IMR-90 (cell line): Measurements from ENCODE around the gene NET1. TPM values are rescaled to one million over a fixed set of nuclear protein-coding genes. Genes with fewer than 3 reads are reported as not detected.

Experiments used
- ATAC-seq: fragments of 200-7000 bp; cut with Tn5 transposase; 2 replicates; pipeline ENCODE4 v1.9.1; 2020; ENCODE audit warnings: low read depth, mild to moderate bottlenecking, moderate library complexity
- BruUV-seq: library from RNA; stranded (reverse); fragments of 400-500 nt; replicated peaks from 2 replicates; lab custom pipeline; 2021; lab: Mats Ljungman, UMichigan
- CTCF ChIA-PET: fragments of 300-600 bp; formaldehyde crosslinking; extraction: SDS; loops from one replicate; lab custom pipeline; 2021; ENCODE audit warnings: antibody characterized with exemption; lab: Yijun Ruan, JAX
- POLR2A ChIA-PET: fragments of 300-600 bp; sonication (Branson Sonifier 250); formaldehyde crosslinking; loops from one replicate; lab custom pipeline; 2022; ENCODE audit warnings: antibody characterized with exemption; ENCODE audit not compliant: unreplicated experiment; lab: Charles Lee
- DNase-seq: peaks from one replicate; pipeline ENCODE4 v3.0.0; 2013
- H2AFZ ChIP-seq: replicated peaks from 2 replicates; pipeline ENCODE3; 2013; ENCODE audit warnings: low read length, mild to moderate bottlenecking; ENCODE audit not compliant: poor library complexity
- H2AK5ac ChIP-seq: 2 replicates; pipeline ENCODE4 v1.6.1; 2013; ENCODE audit warnings: low read depth, low read length, inconsistent platforms
- H2AK9ac ChIP-seq: replicated peaks from 2 replicates; pipeline ENCODE3; 2013; ENCODE audit warnings: mild to moderate bottlenecking, low read depth, low read length, moderate library complexity; ENCODE audit not compliant: poor library complexity
- H2BK120ac ChIP-seq: 2 replicates; pipeline ENCODE4 v1.6.1; 2013; ENCODE audit warnings: low read depth, low read length, inconsistent platforms
- H2BK15ac ChIP-seq: 3 replicates; pipeline ENCODE4 v1.6.1; 2013; ENCODE audit warnings: low read depth, low read length, inconsistent platforms
- H2BK20ac ChIP-seq: 2 replicates; pipeline ENCODE4 v1.6.1; 2013; ENCODE audit warnings: low read depth, mild to moderate bottlenecking, inconsistent platforms, low read length, moderate library complexity
- H2BK5ac ChIP-seq: 2 replicates; pipeline ENCODE4 v1.6.1; 2013; ENCODE audit warnings: mild to moderate bottlenecking, low read depth, low read length, inconsistent platforms; ENCODE audit not compliant: poor library complexity, severe bottlenecking
- H3K14ac ChIP-seq: replicated peaks from 2 replicates; pipeline ENCODE4 v1.6.1; 2013; ENCODE audit warnings: low read depth, low read length, inconsistent platforms
- H3K18ac ChIP-seq: 2 replicates; pipeline ENCODE4 v1.6.1; 2013; ENCODE audit warnings: low read depth, low read length, control low read depth
- H3K23ac ChIP-seq: 2 replicates; pipeline ENCODE4 v1.6.1; 2013; ENCODE audit warnings: low read depth, low read length, inconsistent platforms
- H3K27ac ChIP-seq: 2 replicates; pipeline ENCODE4 v1.5.1; 2013; ENCODE audit warnings: mild to moderate bottlenecking, control low read depth, low read length; ENCODE audit not compliant: insufficient read depth
- H3K27me3 ChIP-seq: 2 replicates; pipeline ENCODE4 v1.6.1; 2013; ENCODE audit warnings: low read length; ENCODE audit not compliant: control insufficient read depth, insufficient read depth
- H3K36me3 ChIP-seq: 2 replicates; pipeline ENCODE4 v1.6.1; 2013; ENCODE audit warnings: low read length, mixed read lengths; ENCODE audit not compliant: control insufficient read depth, insufficient read depth
- H3K4ac ChIP-seq: 2 replicates; pipeline ENCODE4 v1.6.1; 2013; ENCODE audit warnings: low read depth, low read length, inconsistent platforms
- H3K4me1 ChIP-seq: 2 replicates; pipeline ENCODE4 v1.6.1; 2013; ENCODE audit warnings: low read length, mixed read lengths; ENCODE audit not compliant: control insufficient read depth, insufficient read depth
- H3K4me2 ChIP-seq: 2 replicates; pipeline ENCODE4 v1.6.1; 2013; ENCODE audit warnings: low read depth, mild to moderate bottlenecking, control low read depth, low read length, moderate library complexity
- H3K4me3 ChIP-seq: 2 replicates; pipeline ENCODE4 v1.5.1; 2013; ENCODE audit warnings: low read depth, mild to moderate bottlenecking, control low read depth, low read length, moderate library complexity; ENCODE audit not compliant: insufficient read depth
- H3K56ac ChIP-seq: 2 replicates; pipeline ENCODE4 v1.6.1; 2013; ENCODE audit warnings: low read length, inconsistent platforms; ENCODE audit not compliant: insufficient read depth; ENCODE audit errors: extremely low read depth
- H3K79me1 ChIP-seq, 2 experiments: 2 replicates each; pipeline ENCODE4 v1.6.1; 2013; ENCODE audit warnings: low read length in 2 of 2, inconsistent platforms in 1 of 2, low read depth in 1 of 2
- H3K9ac ChIP-seq: 2 replicates; pipeline ENCODE4 v1.6.1; 2013; ENCODE audit warnings: low read depth, low read length, control low read depth
- H3K9me1 ChIP-seq: 2 replicates; pipeline ENCODE4 v1.6.1; 2013; ENCODE audit warnings: low read length, inconsistent platforms; ENCODE audit not compliant: insufficient read depth
- H3K9me3 ChIP-seq: 2 replicates; pipeline ENCODE4 v1.6.1; 2013; ENCODE audit warnings: low read length; ENCODE audit not compliant: control insufficient read depth, insufficient read depth
- H4K20me1 ChIP-seq: 2 replicates; pipeline ENCODE4 v1.6.1; 2013; ENCODE audit warnings: low read length, inconsistent platforms; ENCODE audit not compliant: insufficient read depth
- H4K5ac ChIP-seq: 2 replicates; pipeline ENCODE4 v1.6.1; 2013; ENCODE audit warnings: mild to moderate bottlenecking, low read depth, low read length, control low read depth
- H4K8ac ChIP-seq, 2 experiments: 2 replicates each; pipeline ENCODE4 v1.6.1; 2013; ENCODE audit warnings: low read depth in 2 of 2, low read length in 2 of 2, control low read depth in 1 of 2, inconsistent platforms in 1 of 2
- H4K91ac ChIP-seq: 2 replicates; pipeline ENCODE4 v1.6.1; 2013; ENCODE audit warnings: low read depth, low read length, inconsistent platforms; ENCODE audit not compliant: insufficient read depth
- BHLHE40 ChIP-seq: fragments of 150-350 bp; IDR thresholded peaks from 2 replicates; pipeline ENCODE4 v1.6.1; 2016; ENCODE audit warnings: mild to moderate bottlenecking, low read depth, low read length
- CEBPB ChIP-seq: IDR thresholded peaks from 2 replicates; pipeline ENCODE4 v1.6.1; 2012; ENCODE audit warnings: low read depth, low read length, improper control_type of control experiment
- CHD1 ChIP-seq: IDR thresholded peaks from 2 replicates; pipeline ENCODE4 v1.6.1; 2012; ENCODE audit warnings: low read depth, low read length, improper control_type of control experiment
- CTCF ChIP-seq: conservative IDR thresholded peaks from 2 replicates; pipeline ENCODE4 v1.5.1; 2012; ENCODE audit warnings: mild to moderate bottlenecking, low read depth, low read length, improper control_type of control experiment
- ELK1 ChIP-seq: fragments of 150-350 bp; IDR thresholded peaks from 2 replicates; pipeline ENCODE4 v1.6.1; 2016; ENCODE audit warnings: low read depth, mild to moderate bottlenecking, low read length, moderate library complexity, borderline replicate concordance
- FOS ChIP-seq: fragments of 150-350 bp; IDR thresholded peaks from 2 replicates; pipeline ENCODE4 v1.6.1; 2016; ENCODE audit warnings: low read depth, low read length
- MAFK ChIP-seq: IDR thresholded peaks from 2 replicates; pipeline ENCODE4 v1.6.1; 2012; ENCODE audit warnings: low read depth, low read length, improper control_type of control experiment
- MAZ ChIP-seq: IDR thresholded peaks from 2 replicates; pipeline ENCODE4 v1.6.1; 2012; ENCODE audit warnings: low read depth, mild to moderate bottlenecking, low read length, improper control_type of control experiment, moderate library complexity, borderline replicate concordance
- MXI1 ChIP-seq: IDR thresholded peaks from 2 replicates; pipeline ENCODE4 v1.6.1; 2012; ENCODE audit warnings: low read depth, mild to moderate bottlenecking, low read length, moderate library complexity, borderline replicate concordance
- NFE2L2 ChIP-seq: fragments of 150-350 bp; IDR thresholded peaks from 2 replicates; pipeline ENCODE4 v1.6.1; 2016; ENCODE audit warnings: low read depth, mild to moderate bottlenecking, low read length
- POLR2A ChIP-seq: IDR thresholded peaks from 2 replicates; pipeline ENCODE4 v1.6.1; 2012; ENCODE audit warnings: mild to moderate bottlenecking, low read depth, low read length
- RAD21 ChIP-seq: IDR thresholded peaks from 2 replicates; pipeline ENCODE4 v1.6.1; 2012; ENCODE audit warnings: low read length, improper control_type of control experiment
- RCOR1 ChIP-seq: IDR thresholded peaks from 2 replicates; pipeline ENCODE4 v1.6.1; 2012; ENCODE audit warnings: mild to moderate bottlenecking, low read length, improper control_type of control experiment; ENCODE audit not compliant: insufficient replicate concordance
- RFX5 ChIP-seq: IDR thresholded peaks from 2 replicates; pipeline ENCODE4 v1.8.0; 2012; ENCODE audit warnings: low read depth, mild to moderate bottlenecking, low read length, moderate library complexity
- SMC3 ChIP-seq: fragments of 150-350 bp; IDR thresholded peaks from 2 replicates; pipeline ENCODE4 v1.6.1; 2016; ENCODE audit warnings: low read depth, mild to moderate bottlenecking, antibody characterized with exemption, low read length, moderate library complexity
- USF2 ChIP-seq: fragments of 150-350 bp; IDR thresholded peaks from 2 replicates; pipeline ENCODE4 v1.6.1; 2017; ENCODE audit warnings: mild to moderate bottlenecking, antibody characterized with exemption, low read length, low read depth
- WGBS, 2 experiments: methylation state at CpG; one replicate each; pipeline versions ENCODE4 v1.1.5 to v1.1.7; 2013; ENCODE audit warnings: missing lambda C conversion rate in 2 of 2; ENCODE audit not compliant: insufficient read length in 1 of 2; ENCODE audit errors: extremely low coverage in 2 of 2; 5-methylcytosine and 5-hydroxymethylcytosine counted together
- dilution Hi-C: fragments of 300-500 bp; cut with HindIII; formaldehyde crosslinking; loops from one replicate; pipeline ENCODE4 v1.14.3; 2018; ENCODE audit warnings: low sequenced_read_pairs; ENCODE audit not compliant: unreplicated experiment
- in situ Hi-C: fragments of 300-500 bp; cut with MboI; formaldehyde crosslinking; loops from 3 replicates; pipeline ENCODE4 v1.14.3; 2019; ENCODE audit warnings: low sequenced_read_pairs, inconsistent platforms, mixed read lengths
- intact Hi-C: fragments of 100-400 bp; cut with micrococcal nuclease; formaldehyde crosslinking; loops from 2 replicates; pipeline ENCODE4 v1.10.0; 2022
- polyA plus RNA-seq, 3 experiments: library from polyadenylated mRNA; depleted of rRNA; stranded (reverse); fragments of >200 nt; gene quantifications; 2 replicates each; pipeline ENCODE4 v1.2.3, GENCODE V29; 2012; ENCODE audit warnings: low replicate concordance in 1 of 3
- total RNA-seq: library from RNA; depleted of rRNA; stranded (reverse); fragments of >200 nt; gene quantifications from 2 replicates; pipeline ENCODE4 v1.2.3, GENCODE V29; 2012

NET1 gene
- total and polyA plus RNA-seq, 2 of the 4 experiments (the other 2 are of a cell fraction) = 20.0 to 54.7 TPM

- H2BK120ac ChIP-seq = no peak overlapping the region
- ChIA-PET CTCF (no interaction called here), POLR2A (no interaction called here)
- DNase-seq (no peak), ATAC-seq (no peak)
- H2AFZ ChIP-seq = no peak overlapping the region
- H2AK9ac ChIP-seq = no peak overlapping the region
- no peak overlapping the region for H3K18ac ChIP-seq
- H4K20me1 ChIP-seq = no peaks in the 10 kb centered on the region
- no peak overlapping the region for H4K8ac ChIP-seq
- H2BK20ac ChIP-seq = no peak overlapping the region
- H4K91ac ChIP-seq = no peak overlapping the region
- no peak overlapping the region for H3K27ac ChIP-seq
- no peak overlapping the region for H3K56ac ChIP-seq
- intact Hi-C loops (no loop called here), dilution Hi-C loops (no loop called here), in situ Hi-C loops (no loop called here)
- no peak overlapping the region for H3K9ac ChIP-seq
- H3K9me1 ChIP-seq = no peaks in the 10 kb centered on the region
- H3K23ac ChIP-seq = no peak overlapping the region
- peaks cover 6% of the 10 kb centered on the region for H3K9me3 ChIP-seq
- no peak overlapping the region for H2BK5ac ChIP-seq
- TF ChIP-seq USF2 = no peak
- no peak for TF ChIP-seq POLR2A
- no peak for TF ChIP-seq CEBPB
- no peak for TF ChIP-seq NFE2L2
- TF ChIP-seq MAFK = no peak
- TF ChIP-seq RCOR1 = no peak
- no peak for TF ChIP-seq FOS
- TF ChIP-seq BHLHE40 = no peak
- TF ChIP-seq CTCF = no peak
- TF ChIP-seq ELK1 = no peak
- TF ChIP-seq RFX5 = no peak
- TF ChIP-seq MAZ = no peak
- no peak for TF ChIP-seq MXI1
- TF ChIP-seq RAD21 = no peak
- no peak for TF ChIP-seq CHD1
- TF ChIP-seq SMC3 = no peak
- no TSS peak for BruUV-seq
- no peak overlapping the region for H4K5ac ChIP-seq
- H2BK15ac ChIP-seq = no peak overlapping the region
- H3K4me1 ChIP-seq = no peaks in the 10 kb centered on the region
- H3K4ac ChIP-seq = no peak overlapping the region
- 61% methylated on average over 7 of the region's 14 CpGs; no CpG with 5 or more reads in 1 of the 2 experiments for WGBS, 2 experiments
- no peaks in the 10 kb centered on the region for H3K36me3 ChIP-seq
- H3K4me2 ChIP-seq = no peak overlapping the region
- no peaks in the 10 kb centered on the region for H3K79me1 ChIP-seq
- H2AK5ac ChIP-seq = no peak overlapping the region
- no peak overlapping the region for H3K14ac ChIP-seq
- no peak overlapping the region for H3K4me3 ChIP-seq
- H3K27me3 ChIP-seq = peaks cover 4% of the 10 kb centered on the region
Measured at GRCh38 chr10:5393529-5393928, 18.8 kb upstream of the NET1 start.
